ENCODE data around the gene CEP295NL.

- TF ChIP-seq POLR2AphosphoS5 (IDR thresholded peaks at IDR 0.05; ENCODE audit: low read depth, low read length) (no peak), CTCF (IDR thresholded peaks at IDR 0.05) (no peak)
These were observed 26.9 kb downstream of the CEP295NL start for GRCh38 chr17:78876094-78876597.

Data from Panc1 (cell line).